HFF-Myc (cell line): ENCODE data around the gene SPECC1.

Experiments
- DNase-seq: peaks from one replicate; pipeline ENCODE4 v3.0.0-alpha.2; 2011; ENCODE audit warnings: low read depth; ENCODE audit errors: extremely low read depth
- H3K4me3 ChIP-seq: replicated peaks from 2 replicates; pipeline ENCODE4 v1.5.1; 2011; ENCODE audit warnings: low read depth, mild to moderate bottlenecking, control low read depth, low read length
- TF ChIP-seq, protein P1 (sequence below): IDR thresholded peaks from 2 replicates; pipeline ENCODE4 v1.5.1; 2012; ENCODE audit warnings: mild to moderate bottlenecking, low read depth, low read length, control low read depth; ENCODE audit errors: missing control alignments

SPECC1 gene

DNA sequence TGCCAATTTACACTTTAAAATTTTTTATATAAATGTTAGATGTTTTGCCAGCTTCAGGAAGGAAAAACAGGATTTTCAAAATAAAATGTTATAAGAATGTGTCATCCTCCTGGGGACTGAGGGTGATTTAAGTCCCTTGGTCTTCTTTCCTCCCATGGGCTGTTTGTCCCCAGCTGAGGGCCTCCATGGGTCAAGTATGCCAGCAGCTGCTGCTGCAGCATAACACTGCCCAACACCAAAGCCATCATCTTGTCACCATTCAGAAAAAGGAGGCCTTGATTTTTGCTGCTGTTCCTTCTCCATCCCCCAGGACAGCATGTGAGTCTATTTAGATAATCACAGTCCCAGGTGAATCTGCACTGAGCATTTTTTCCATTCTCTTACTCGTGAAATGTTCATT lies 269.6 kb downstream of the SPECC1 start:
- no peak overlapping the region for H3K4me3 ChIP-seq
- TF ChIP-seq, protein P1, sequence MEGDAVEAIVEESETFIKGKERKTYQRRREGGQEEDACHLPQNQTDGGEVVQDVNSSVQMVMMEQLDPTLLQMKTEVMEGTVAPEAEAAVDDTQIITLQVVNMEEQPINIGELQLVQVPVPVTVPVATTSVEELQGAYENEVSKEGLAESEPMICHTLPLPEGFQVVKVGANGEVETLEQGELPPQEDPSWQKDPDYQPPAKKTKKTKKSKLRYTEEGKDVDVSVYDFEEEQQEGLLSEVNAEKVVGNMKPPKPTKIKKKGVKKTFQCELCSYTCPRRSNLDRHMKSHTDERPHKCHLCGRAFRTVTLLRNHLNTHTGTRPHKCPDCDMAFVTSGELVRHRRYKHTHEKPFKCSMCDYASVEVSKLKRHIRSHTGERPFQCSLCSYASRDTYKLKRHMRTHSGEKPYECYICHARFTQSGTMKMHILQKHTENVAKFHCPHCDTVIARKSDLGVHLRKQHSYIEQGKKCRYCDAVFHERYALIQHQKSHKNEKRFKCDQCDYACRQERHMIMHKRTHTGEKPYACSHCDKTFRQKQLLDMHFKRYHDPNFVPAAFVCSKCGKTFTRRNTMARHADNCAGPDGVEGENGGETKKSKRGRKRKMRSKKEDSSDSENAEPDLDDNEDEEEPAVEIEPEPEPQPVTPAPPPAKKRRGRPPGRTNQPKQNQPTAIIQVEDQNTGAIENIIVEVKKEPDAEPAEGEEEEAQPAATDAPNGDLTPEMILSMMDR = no peak
- no peak for DNase-seq

- no peak for DNase-seq
- no peak overlapping the region for H3K4me3 ChIP-seq
- TF ChIP-seq, protein P1 = no peak
Measured at GRCh38 chr17:20279631-20280030, 270.5 kb downstream of the SPECC1 start.

DNA sequence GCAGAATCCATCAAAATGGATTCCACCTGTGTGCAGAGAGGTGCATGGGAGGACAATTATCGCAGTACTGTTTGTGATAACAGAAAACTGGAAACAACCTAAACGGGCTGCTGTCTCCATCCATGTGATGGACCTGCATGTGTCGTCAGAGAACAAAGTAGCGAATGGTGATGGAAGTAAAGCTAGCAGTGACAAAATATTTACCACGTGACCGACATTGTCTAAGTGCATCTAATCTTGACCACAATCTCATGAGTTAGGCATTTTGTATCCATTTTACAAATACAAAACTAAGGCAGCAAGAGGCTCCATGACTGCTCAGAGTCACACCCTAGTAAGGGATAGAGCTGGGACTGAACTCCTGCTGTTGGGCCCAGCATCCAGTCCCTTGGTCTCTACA lies 270.9 kb downstream of the SPECC1 start:
- TF ChIP-seq, protein P1 = no peak
- no peak for DNase-seq
- no peak overlapping the region for H3K4me3 ChIP-seq

- DNase-seq = no peak
- H3K4me3 ChIP-seq = no peak overlapping the region
- TF ChIP-seq, protein P1 = no peak
Measured at GRCh38 chr17:20280851-20281250, 271.7 kb downstream of the SPECC1 start.

DNA sequence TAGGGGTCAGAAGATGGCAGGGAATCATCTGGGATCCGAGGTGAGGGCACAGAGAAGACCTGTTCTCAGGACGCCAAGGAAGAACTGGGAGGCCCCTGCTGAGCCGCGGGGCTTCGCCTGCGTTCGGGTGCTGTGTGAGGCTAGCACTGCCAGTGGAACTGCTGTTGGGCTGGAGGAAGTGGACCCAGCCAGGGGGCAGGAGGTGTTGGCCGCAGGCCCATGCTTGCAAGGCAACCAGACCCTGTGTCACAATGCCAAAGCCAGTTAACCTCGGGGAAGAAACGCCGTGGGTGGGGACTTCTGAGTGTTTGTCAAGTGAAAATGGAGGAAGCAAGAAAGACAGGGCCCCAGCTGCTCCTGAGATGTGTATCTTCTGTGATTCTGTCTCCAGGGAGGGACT lies 272.7 kb downstream of the SPECC1 start:
- TF ChIP-seq, protein P1 = no peak
- no peak overlapping the region for H3K4me3 ChIP-seq
- no peak for DNase-seq

GRCh38 chr17:20282526-20283308 lies 273.6 kb downstream of the SPECC1 start:
- TF ChIP-seq, protein P1 = no peak
- no peak for DNase-seq
- no peak overlapping the region for H3K4me3 ChIP-seq

DNA sequence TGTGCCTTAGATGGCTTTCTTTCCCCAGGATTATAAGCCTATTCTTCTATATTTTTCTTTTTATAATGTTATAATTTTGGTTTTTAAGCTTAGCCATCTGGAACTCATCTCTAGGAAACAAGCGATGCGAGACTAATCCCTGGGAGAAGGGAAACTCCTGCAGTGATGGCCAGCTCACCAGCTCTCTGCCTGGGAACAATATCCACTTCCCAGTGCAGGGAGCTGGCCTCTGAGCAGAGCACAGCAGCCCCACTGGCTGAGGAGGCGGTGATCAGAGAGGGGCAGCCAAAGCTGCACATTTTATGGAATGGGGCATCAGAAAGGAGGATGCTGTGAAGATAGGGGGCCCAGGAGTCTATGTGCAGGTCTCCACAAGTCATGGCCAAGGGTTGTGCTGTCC lies 274.9 kb downstream of the SPECC1 start:
- no peak for DNase-seq
- TF ChIP-seq, protein P1 = no peak
- no peak overlapping the region for H3K4me3 ChIP-seq
